Heart left ventricle (tissue), 16 donors: Measurements from ENCODE around the gene ZNF277. TPM values are rescaled to one million over a fixed set of nuclear protein-coding genes. Genes with fewer than 3 reads are reported as not detected.

Experiments used
- ATAC-seq, 4 donors: fragments of 200-7000 bp; cut with Tn5 transposase; one replicate each; pipeline ENCODE4 v1.9.1; 2020 to 2022; ENCODE audit warnings: moderate library complexity in 4 of 4, mild to moderate bottlenecking in 3 of 4, moderate number of reproducible peaks in 1 of 4
- DNase-seq, 5 donors: peaks; one replicate each; pipeline ENCODE4 v3.0.0-alpha.2; 2020
- H3K27ac ChIP-seq, 12 donors: fragments of 200-600 bp; sonication (generic) in 4 of 12; one replicate each; pipeline versions ENCODE4 v1.5.0 to v1.8.0; 2016 to 2022; ENCODE audit warnings: mild to moderate bottlenecking in 2 of 12
- H3K27me3 ChIP-seq, 9 donors: fragments of 200-600 bp; sonication (generic) in 2 of 9; one replicate each; pipeline versions ENCODE4 v1.5.1 to v1.8.0; 2016 to 2022; ENCODE audit warnings: mild to moderate bottlenecking in 3 of 9
- H3K36me3 ChIP-seq, 9 donors: fragments of 200-600 bp; sonication (generic) in 2 of 9; one replicate each; pipeline versions ENCODE4 v1.5.0 to v1.8.0; 2018 to 2022; ENCODE audit warnings: mild to moderate bottlenecking in 2 of 9
- H3K4me1 ChIP-seq, 12 donors: fragments of 200-600 bp; sonication (generic) in 4 of 12; one replicate each; pipeline versions ENCODE4 v1.5.0 to v1.8.0; 2016 to 2022; ENCODE audit warnings: mild to moderate bottlenecking in 3 of 12
- H3K4me3 ChIP-seq, 12 donors: fragments of 200-600 bp; sonication (generic) in 4 of 12; one replicate each; pipeline versions ENCODE4 v1.5.0 to v1.8.0; 2017 to 2022; ENCODE audit warnings: mild to moderate bottlenecking in 9 of 12, moderate library complexity in 4 of 12
- H3K9me3 ChIP-seq, 12 donors: fragments of 200-600 bp; sonication (generic) in 4 of 12; one replicate each; pipeline versions ENCODE4 v1.5.0 to v1.8.0; 2016 to 2022; ENCODE audit warnings: mild to moderate bottlenecking in 1 of 12
- CTCF ChIP-seq, 12 donors: fragments of 200-600 bp; sonication (generic) in 4 of 12; IDR thresholded peaks; one replicate each; pipeline versions ENCODE4 v1.5.0 to v1.8.0; 2018 to 2022; ENCODE audit warnings: antibody characterized with exemption in 12 of 12, mild to moderate bottlenecking in 5 of 12
- POLR2A ChIP-seq, 2 donors: fragments of 450-650 bp; IDR thresholded peaks; one replicate each; pipeline ENCODE4 v1.6.1; 2017; ENCODE audit warnings: antibody characterized with exemption in 2 of 2, mild to moderate bottlenecking in 2 of 2, moderate library complexity in 2 of 2
- WGBS, 4 donors: extraction: QIAGEN DNeasy Blood & Tissue Kit in 2 of 4; methylation state at CpG; one replicate each; pipeline versions ENCODE4 v1.1.5 to v1.1.7; 2013 to 2018; 5-methylcytosine and 5-hydroxymethylcytosine counted together
- intact Hi-C, 10 donors: fragments of 100-400 bp; cut with DNase I; formaldehyde crosslinking; loops; one replicate each; pipeline versions ENCODE4 v1.11.1 to v1.14.2; 2022
- polyA plus RNA-seq, 2 donors: library from polyadenylated mRNA; stranded (reverse); fragments of 200-250 nt; gene quantifications; one replicate each; pipeline ENCODE4 v1.2.3, GENCODE V29; 2013
- total RNA-seq, 9 donors: library from RNA; depleted of rRNA in 2 of 9; stranded (reverse); fragments of >200 nt in 2 of 9; fragmentation: NEBNext Ultra II Directional in 3 of 9; extraction: Animal tissue kit (Norgen Biotek cat#: 25700) in 3 of 9; gene quantifications; one replicate each; pipeline versions ENCODE4 v1.1.0 to v1.2.4, GENCODE V29; 2016 to 2023
- donor health status: ischemic (EF 13 %, LVEDD 7.1; RV severe dilation, severe dysfunction).
- donor health status: healthy with polysubstance abuse.
- donor health status: DM: no; HTN: yes; CAD: no.
- donor health status: DM: no; HTN: no; CAD: no.
- donor health status: ischemic (EF 25% LVEDD 6.9; RV normal size, moderate dysfunction).
- donor health status: ischemic (EF 25% LVEDD 5.7; RV mildly dilated, moderate dysfunction).
- donor health status: healthy.
- donor health status: DM: yes; HTN: yes; CAD: no.
- donor health status: ischemic (EF 35%, LVEDD 5.7; RV mildly dilated, moderate dysfunction).
- donor health status: nonischemic (EF 11% LVEDD 7.7; RV severe dilation, severe dysfunction).
- donor health status: DM: yes; HTN: yes; CAD: no.
- donor health status: PGD.
- donor health status: ischemic (EF 29% LVEDD 5.4; RV normal size, mild dysfunction).
- donor health status: nonischemic (EF 23%, LVEDD 6.1; RV moderate dilation, normal function).

Gene ZNF277
- total and polyA plus RNA-seq, 11 donors = 10.3 to 26.5 (median 14.0) TPM

DNA sequence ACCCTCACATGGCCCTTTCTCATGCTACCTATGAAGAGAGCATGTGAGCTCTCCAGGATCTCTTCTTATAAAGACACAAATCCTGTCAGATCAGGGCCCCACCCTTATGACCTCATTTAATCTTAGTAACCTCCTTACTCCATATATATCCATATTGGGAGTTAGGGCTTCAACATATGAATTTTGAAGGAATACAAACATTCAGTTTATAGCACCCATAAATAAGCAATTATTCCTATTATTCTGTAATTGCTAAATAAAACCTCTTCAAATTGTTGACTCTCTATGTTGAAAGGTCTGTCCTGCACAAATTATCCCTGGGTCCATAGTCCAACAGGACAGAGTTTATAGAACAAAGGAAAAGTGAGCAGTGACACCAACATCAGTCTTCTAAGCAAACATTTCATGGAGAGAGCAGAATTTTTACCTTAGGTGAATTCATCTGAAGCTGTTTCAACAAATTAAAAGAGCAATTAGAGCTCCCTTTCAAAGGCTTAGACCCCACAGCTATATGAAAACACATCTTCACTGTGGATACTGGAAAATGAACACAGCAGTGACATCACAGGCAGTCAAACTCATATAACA is 12.5 kb upstream of the ZNF277 start:
- peaks cover 0 to 9% (median 0%) of the 10 kb centered on the region in 12 donors for H3K9me3 ChIP-seq
- no peak for ATAC-seq
- intact Hi-C loops = no loop called here
- H3K4me1 ChIP-seq = peaks cover 0 to 24% (median 11%) of the 10 kb centered on the region in 12 donors
- no peaks in the 10 kb centered on the region for H3K27me3 ChIP-seq
- H3K27ac ChIP-seq = no peak overlapping the region
- DNase-seq = no peak
- no peak for TF ChIP-seq POLR2A (IDR thresholded peaks at IDR 0.05)
- TF ChIP-seq CTCF (IDR thresholded peaks at IDR 0.05) = no peak
- H3K4me3 ChIP-seq = no peak overlapping the region
- no peaks in the 10 kb centered on the region for H3K36me3 ChIP-seq

DNA sequence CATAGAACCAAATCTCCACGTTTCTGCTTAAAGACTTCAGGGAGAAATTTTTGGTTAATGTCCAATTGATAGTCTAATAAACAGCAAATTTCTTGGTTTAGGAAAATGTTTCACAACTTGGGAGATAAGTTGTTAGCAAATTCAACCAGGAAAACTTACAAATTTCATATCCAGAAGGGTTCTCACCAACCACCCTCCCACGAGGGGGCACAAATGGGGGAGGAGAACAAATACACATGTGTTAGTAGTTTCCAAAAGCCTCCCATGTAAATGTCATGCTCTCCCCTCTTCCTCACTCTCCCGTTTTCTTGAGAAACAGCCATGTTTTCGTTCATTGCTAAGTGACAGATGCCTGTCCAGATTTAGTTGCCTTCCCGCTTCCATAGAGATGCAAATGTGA is 10.8 kb upstream of the ZNF277 start:
- intact Hi-C loops = no loop called here
- TF ChIP-seq CTCF (IDR thresholded peaks at IDR 0.05) (no peak), POLR2A (IDR thresholded peaks at IDR 0.05) (no peak)
- Histone ChIP-seq H3K27me3 (no peaks in the 10 kb centered on the region), H3K4me3 (no peak overlapping the region), H3K4me1 (peaks cover 0 to 32% (median 11%) of the 10 kb centered on the region in 12 donors), H3K9me3 (peaks cover 0 to 9% (median 0%) of the 10 kb centered on the region in 12 donors), H3K27ac (no peak overlapping the region), H3K36me3 (no peaks in the 10 kb centered on the region)
- WGBS, 4 donors = 77 to 81% (median 79%) methylated on average over 5 of the region's 5 CpGs
- ATAC-seq (no peak), DNase-seq (no peak)

- peaks cover 0 to 9% (median 0%) of the 10 kb centered on the region in 12 donors for H3K9me3 ChIP-seq
- intact Hi-C loops = no loop called here
- no peak overlapping the region for H3K4me3 ChIP-seq
- ATAC-seq = no peak
- WGBS, 4 donors = 89 to 93% (median 90%) methylated on average over 6 of the region's 6 CpGs
- H3K27ac ChIP-seq = no peak overlapping the region
- peaks cover 0 to 28% (median 8%) of the 10 kb centered on the region in 12 donors for H3K4me1 ChIP-seq
- no peak for TF ChIP-seq CTCF (IDR thresholded peaks at IDR 0.05)
- no peak for TF ChIP-seq POLR2A (IDR thresholded peaks at IDR 0.05)
- DNase-seq = no peak
- no peaks in the 10 kb centered on the region for H3K27me3 ChIP-seq
- H3K36me3 ChIP-seq = no peaks in the 10 kb centered on the region
Measured at GRCh38 chr7:112197322-112197721, 9.2 kb upstream of the ZNF277 start.

DNA sequence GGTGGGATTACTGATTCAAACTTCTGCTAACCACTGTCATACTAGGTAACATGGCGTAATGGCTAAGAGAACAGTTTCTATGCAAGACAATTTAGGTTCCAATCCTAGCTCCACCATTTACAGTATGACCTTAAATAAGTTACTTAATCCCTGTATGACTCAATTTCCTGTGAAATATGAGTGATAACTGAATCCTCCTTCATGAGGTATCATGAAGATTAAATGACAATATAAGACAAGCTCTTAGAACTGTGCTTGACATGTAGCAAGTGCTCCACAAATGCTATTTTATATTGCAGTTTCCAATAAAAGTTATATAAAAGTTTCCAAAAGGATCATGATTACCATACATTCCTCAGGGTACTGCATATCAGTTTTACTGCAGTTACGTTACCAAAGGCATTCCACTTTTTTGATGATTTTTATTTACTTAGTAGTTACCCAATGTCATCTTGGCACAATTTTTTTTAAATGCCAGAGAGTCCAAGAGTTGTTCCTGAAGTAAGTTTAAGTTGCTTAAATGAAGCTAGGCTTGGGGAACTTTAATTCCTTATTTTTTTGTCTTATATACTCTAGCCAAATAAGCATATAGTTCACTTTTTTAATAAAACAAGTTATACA is 7.3 kb upstream of the ZNF277 start:
- ATAC-seq (no peak), DNase-seq (no peak)
- intact Hi-C loops = no loop called here
- Histone ChIP-seq H3K9me3 (peaks cover 0 to under 1% (median 0%) of the 10 kb centered on the region in 12 donors), H3K27ac (no peak overlapping the region), H3K4me1 (peaks cover 0 to 36% (median 14%) of the 10 kb centered on the region in 12 donors), H3K4me3 (no peak overlapping the region), H3K36me3 (no peaks in the 10 kb centered on the region), H3K27me3 (no peaks in the 10 kb centered on the region)
- TF ChIP-seq CTCF (IDR thresholded peaks at IDR 0.05) = no peak
- TF ChIP-seq POLR2A (IDR thresholded peaks at IDR 0.05) = no peak
- WGBS, 4 donors = 93 to 96% (median 95%) methylated on average over 2 of the region's 2 CpGs
